Stimulated activated CD8-positive, alpha-beta memory T cell treated with anti-CD3 and anti-CD28 coated beads, Interleukin-15, amount 100 ng/mL, for 1 hour (primary cell): ENCODE measurements around the gene RAPGEF5.
"Not testable (repeated sequence)": the region's sequence is repeated elsewhere in the genome, so short reads cannot be mapped to it uniquely, and the experiment has no call there.

Source experiments
- DNase-seq: peaks from one replicate; pipeline ENCODE4 v3.0.0-alpha.2; 2020; ENCODE audit warnings: low read depth

The RAPGEF5 gene

GRCh38 chr7:22117222-22117621, 239.7 kb downstream of the RAPGEF5 start:
- no peak for DNase-seq

- DNase-seq: no peak
Measured at GRCh38 chr7:22116451-22117030, 240.4 kb downstream of the RAPGEF5 start.

- DNase-seq: no peak
Measured at GRCh38 chr7:22115689-22116088, 241.3 kb downstream of the RAPGEF5 start.

GRCh38 chr7:22114440-22114981, 242.4 kb downstream of the RAPGEF5 start:
- no peak for DNase-seq

- DNase-seq: no peak
Measured at GRCh38 chr7:22113041-22113440, 243.9 kb downstream of the RAPGEF5 start.

- DNase-seq: no peak
Measured at GRCh38 chr7:22111661-22112060, 245.3 kb downstream of the RAPGEF5 start.

- DNase-seq: no peak
Measured at GRCh38 chr7:22110881-22111280, 246.1 kb downstream of the RAPGEF5 start.

- peak; percentile 21 for DNase-seq
Measured at GRCh38 chr7:22110227-22110839, 246.6 kb downstream of the RAPGEF5 start.

GRCh38 chr7:22109761-22110160, 247.2 kb downstream of the RAPGEF5 start:
- no peak for DNase-seq

GRCh38 chr7:22108151-22108845, 248.7 kb downstream of the RAPGEF5 start:
- DNase-seq: no peak

- DNase-seq: no peak
Measured at GRCh38 chr7:22105550-22105949, 251.4 kb downstream of the RAPGEF5 start.

- DNase-seq: no peak
Measured at GRCh38 chr7:22094413-22095342, 262.3 kb downstream of the RAPGEF5 start.

- no peak for DNase-seq
Measured at GRCh38 chr7:22093936-22094335, 263.0 kb downstream of the RAPGEF5 start.

GRCh38 chr7:22093001-22093400, 264.0 kb downstream of the RAPGEF5 start:
- DNase-seq: no peak

- DNase-seq: not testable (repeated sequence)
Measured at GRCh38 chr7:22090958-22091525, 265.9 kb downstream of the RAPGEF5 start.

- no peak for DNase-seq
Measured at GRCh38 chr7:22090512-22090911, 266.4 kb downstream of the RAPGEF5 start.

GRCh38 chr7:22090107-22090506, 266.8 kb downstream of the RAPGEF5 start:
- DNase-seq: no peak

- DNase-seq: no peak
Measured at GRCh38 chr7:22088827-22089226, 268.1 kb downstream of the RAPGEF5 start.

- DNase-seq: no peak
Measured at GRCh38 chr7:22087861-22088260, 269.1 kb downstream of the RAPGEF5 start.

- no peak for DNase-seq
Measured at GRCh38 chr7:22083704-22084240, 273.2 kb downstream of the RAPGEF5 start.
